Testis (tissue), 2 donors: ENCODE results near the gene C15orf62.

ENCODE experiments used
- POLR2A ChIP-seq: fragments of 450-650 bp; IDR thresholded peaks from one replicate; pipeline ENCODE4 v1.6.1; 2017; ENCODE audit warnings: antibody characterized with exemption, mild to moderate bottlenecking, moderate library complexity
- TF ChIP-seq, protein P1 (sequence below), 3 experiments: fragments of 450-650 bp in 2 of 3; fragments of 200-600 bp in 1 of 3; sonication (generic) in 1 of 3; IDR thresholded peaks; one replicate each; pipeline ENCODE4 v1.5.1; 2016 to 2019; ENCODE audit warnings: antibody characterized with exemption in 3 of 3, mild to moderate bottlenecking in 2 of 3, moderate library complexity in 1 of 3

DNA sequence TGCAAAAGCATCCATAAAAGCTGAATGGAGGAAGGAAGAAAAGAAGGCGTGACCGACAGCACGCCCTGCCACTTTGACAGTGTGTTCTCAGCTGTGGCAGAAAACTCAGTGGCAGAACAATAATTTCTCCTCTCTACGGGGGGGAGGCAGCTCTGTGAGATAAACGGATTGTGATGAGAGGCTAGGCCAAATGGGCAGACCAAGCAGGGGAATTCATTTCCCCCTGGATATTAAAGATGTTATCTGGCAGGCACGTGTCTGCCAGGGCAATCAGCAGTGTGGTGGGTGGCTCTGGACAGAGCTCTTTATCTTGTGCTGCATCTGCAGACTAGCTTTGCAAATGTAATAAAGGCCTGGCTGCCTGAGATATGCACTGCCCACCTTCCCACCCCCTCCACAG, 12.8 kb upstream of the C15orf62 start:
- TF ChIP-seq, protein P1, sequence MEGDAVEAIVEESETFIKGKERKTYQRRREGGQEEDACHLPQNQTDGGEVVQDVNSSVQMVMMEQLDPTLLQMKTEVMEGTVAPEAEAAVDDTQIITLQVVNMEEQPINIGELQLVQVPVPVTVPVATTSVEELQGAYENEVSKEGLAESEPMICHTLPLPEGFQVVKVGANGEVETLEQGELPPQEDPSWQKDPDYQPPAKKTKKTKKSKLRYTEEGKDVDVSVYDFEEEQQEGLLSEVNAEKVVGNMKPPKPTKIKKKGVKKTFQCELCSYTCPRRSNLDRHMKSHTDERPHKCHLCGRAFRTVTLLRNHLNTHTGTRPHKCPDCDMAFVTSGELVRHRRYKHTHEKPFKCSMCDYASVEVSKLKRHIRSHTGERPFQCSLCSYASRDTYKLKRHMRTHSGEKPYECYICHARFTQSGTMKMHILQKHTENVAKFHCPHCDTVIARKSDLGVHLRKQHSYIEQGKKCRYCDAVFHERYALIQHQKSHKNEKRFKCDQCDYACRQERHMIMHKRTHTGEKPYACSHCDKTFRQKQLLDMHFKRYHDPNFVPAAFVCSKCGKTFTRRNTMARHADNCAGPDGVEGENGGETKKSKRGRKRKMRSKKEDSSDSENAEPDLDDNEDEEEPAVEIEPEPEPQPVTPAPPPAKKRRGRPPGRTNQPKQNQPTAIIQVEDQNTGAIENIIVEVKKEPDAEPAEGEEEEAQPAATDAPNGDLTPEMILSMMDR (IDR thresholded peaks at IDR 0.05): no peak
- no peak for TF ChIP-seq POLR2A
